Erythroblast (primary cell): ENCODE data around the gene MACROD2.
"Not testable (repeated sequence)": the region's sequence is repeated elsewhere in the genome, so short reads cannot be mapped to it uniquely, and the experiment has no call there.

ENCODE experiments used
- DNase-seq, 2 experiments: peaks; one replicate each; lab custom pipeline; 2025; lab: John Stamatoyannopoulos, UW
- GATA1 ChIP-seq: IDR thresholded peaks from 2 replicates; pipeline ENCODE4 v1.6.1; 2011; ENCODE audit warnings: low read depth, mild to moderate bottlenecking, control low read depth, low read length, moderate library complexity
- POLR2A ChIP-seq: IDR thresholded peaks from 2 replicates; pipeline ENCODE4 v1.6.1; 2011; ENCODE audit warnings: mild to moderate bottlenecking, low read length

The MACROD2 gene

DNA sequence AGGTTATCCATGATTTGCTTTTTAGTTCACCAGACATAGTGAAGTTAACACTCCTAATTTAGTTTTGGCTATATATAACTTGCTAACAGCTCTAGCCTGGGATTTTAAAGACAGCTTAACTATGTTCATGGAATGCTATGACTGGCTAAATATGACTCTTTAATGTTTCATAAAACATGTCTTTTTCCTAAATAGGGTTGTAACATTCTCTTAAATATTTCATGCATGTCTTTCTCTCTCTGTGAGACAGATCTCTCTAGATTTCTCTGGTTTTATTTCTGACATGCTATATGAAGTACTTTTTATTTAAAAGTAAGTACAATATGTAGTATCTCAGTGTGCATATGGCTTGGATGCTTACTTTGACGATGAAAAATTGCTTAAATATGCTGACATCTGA, 35.7 kb downstream of the MACROD2 start:
- TF ChIP-seq POLR2A, result no peak
- TF ChIP-seq GATA1, result no peak
- no peak for DNase-seq

DNA sequence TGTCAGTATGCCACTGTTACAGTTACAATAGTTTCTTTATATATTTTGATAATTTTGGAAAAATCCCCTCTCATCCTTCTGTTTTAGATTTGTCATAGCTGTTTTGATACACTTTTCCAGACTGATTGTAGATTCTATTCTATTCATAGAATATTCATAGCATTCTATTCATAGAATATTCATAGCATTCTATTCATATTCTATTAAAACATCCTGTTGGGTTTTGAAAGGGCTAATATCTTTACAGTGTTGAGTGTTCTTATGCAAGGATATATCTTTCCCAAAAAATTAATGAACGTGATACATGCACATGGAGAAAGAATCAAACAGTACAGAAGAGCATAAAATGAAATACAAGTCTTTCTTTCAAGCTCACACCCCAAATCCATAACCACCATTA, 38.0 kb downstream of the MACROD2 start:
- no peak for DNase-seq
- TF ChIP-seq GATA1 (no peak), POLR2A (no peak)

DNA sequence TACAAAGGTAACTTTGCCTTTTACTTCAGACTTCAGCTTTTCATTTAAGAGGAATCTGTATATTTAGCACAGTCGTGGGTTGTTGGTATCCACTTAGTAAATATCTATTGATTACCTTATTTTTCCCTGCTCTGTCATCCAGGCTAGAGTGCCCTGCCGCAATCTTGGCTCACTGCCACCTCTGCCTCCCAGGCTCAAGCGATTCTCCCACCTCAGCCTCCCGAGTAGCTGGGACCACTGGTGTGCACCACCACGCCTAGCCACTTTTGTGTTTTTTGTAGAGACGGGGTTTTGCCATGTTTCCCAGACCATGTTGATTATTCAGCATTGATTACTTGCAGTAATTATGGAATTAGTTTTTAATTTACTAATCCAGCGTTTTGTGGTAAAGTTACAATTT, 41.3 kb downstream of the MACROD2 start:
- TF ChIP-seq POLR2A, result no peak
- no peak for TF ChIP-seq GATA1
- no peak for DNase-seq

DNA sequence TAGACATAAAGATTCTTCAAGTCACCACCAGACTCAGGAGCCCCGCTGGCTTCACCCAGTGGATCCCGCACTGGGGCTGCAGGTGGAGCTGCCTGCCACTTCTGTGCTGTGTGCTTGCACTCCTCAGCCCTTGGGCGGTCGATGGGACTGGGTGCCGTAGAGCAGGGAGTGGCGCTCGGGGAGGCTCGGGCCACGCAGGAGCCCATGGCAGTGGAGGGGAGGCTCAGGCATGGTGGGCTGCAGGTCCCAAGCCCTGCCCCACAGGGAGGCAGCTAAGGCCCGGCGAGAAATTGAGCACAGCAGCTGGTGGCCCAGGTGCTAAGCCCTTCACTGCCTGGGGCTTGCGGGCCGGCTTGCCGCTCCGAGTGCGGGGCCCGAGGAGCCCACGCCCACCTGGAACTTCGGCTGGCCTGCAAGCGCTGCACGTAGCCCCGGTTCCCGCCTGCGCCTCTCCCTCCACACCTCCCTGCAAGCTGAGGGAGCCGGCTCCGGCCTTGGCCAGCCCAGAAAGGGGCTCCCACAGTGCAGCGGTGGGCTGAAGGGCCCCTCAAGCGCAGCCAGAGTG, 49.5 kb downstream of the MACROD2 start:
- DNase-seq, result not testable (repeated sequence)

GRCh38 chr20:14046534-14046933, 51.2 kb downstream of the MACROD2 start:
- no peak for DNase-seq
- no peak for TF ChIP-seq GATA1
- no peak for TF ChIP-seq POLR2A

DNA sequence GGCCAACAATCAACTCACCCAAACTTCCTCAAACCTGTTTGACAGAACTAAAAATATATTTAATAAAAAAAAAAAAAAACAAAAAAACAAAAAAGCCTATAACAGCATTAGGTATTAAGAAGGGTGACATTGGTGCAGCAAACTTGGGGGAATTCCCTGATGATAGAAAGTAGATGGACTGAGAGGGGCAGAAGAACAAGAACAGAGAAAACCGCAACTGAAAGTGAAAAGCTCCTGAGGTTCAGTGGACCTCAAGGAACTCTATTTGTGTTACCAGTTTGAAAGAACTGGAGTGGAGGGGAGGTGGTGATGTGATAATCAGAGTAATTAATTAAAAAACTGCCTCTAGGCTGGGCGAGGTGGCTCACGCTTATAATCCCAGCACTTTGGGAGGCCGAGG, 53.8 kb downstream of the MACROD2 start:
- TF ChIP-seq GATA1 (no peak), POLR2A (no peak)
- no peak for DNase-seq

- no peak for DNase-seq
- TF ChIP-seq GATA1 (no peak), POLR2A (no peak)
Measured at GRCh38 chr20:14051454-14051853, 56.1 kb downstream of the MACROD2 start.

GRCh38 chr20:14055127-14055742, 59.9 kb downstream of the MACROD2 start:
- no peak for TF ChIP-seq GATA1
- TF ChIP-seq POLR2A, result no peak
- DNase-seq, result peak; percentile 49 to 73

- TF ChIP-seq GATA1 (no peak), POLR2A (no peak)
- no peak for DNase-seq
Measured at GRCh38 chr20:14062171-14062570, 66.9 kb downstream of the MACROD2 start.

DNA sequence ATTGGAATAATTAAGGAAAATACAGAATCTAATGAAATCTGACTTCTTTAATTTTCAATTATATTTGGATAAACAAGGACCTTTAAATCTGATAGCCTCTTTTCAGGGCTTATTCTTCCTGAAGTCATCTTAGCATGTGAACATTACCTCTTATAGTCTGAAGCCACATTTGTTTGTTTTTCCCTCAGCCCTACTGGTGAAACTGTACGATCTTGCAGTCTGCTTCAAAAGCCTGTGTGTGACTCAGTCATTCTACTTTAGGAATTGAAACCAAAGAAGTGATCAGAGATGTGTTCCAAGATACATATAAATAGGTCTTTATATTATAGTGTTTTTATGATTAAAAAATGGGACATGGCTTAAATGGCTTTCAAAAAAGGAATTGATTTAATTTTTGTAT, 67.5 kb downstream of the MACROD2 start:
- TF ChIP-seq POLR2A (no peak), GATA1 (no peak)

DNA sequence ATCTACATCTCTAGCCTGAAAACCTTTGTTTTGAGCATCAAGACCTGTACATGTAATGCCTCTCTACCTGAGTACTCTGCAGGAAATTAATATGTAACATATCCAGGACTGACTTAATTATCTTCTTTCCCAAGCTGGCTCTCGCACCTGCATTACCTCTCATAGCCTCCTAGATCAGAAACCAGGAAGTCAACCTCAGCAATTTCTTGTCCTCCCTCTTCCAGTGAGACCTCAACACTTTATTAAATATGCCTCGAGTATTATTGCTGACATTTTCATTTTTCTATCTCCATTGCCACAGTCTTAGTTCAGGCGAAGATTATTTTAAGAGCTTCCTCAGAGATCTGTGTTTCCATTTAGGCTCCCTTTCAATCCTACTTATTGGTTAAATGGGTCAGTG, 69.0 kb downstream of the MACROD2 start:
- DNase-seq, result no peak
- TF ChIP-seq GATA1 (no peak), POLR2A (no peak)

More for the DNA sequence above, 67.5 kb downstream of the MACROD2 start:
- no peak for DNase-seq

DNA sequence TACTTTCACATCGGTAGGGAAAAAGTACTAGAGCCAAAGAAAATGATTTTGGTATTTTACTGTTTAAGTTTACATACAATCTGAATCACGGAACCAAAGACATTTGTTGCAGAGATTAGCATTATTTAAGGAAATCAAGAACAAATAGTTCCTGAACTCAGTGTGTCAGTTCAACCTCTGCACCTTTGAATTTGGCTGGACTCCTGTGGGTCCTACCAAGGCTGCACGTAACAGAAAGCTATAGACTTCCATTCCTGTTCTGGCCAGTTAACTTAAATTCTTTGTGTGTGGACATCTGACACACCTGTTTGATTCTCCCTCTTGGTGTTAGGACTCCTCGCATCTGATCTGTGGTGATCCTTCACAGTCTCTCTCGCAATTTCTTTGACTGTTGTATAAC, 69.6 kb downstream of the MACROD2 start:
- TF ChIP-seq POLR2A, result no peak
- TF ChIP-seq GATA1, result no peak
- DNase-seq, result no peak

GRCh38 chr20:14065774-14066173, 70.5 kb downstream of the MACROD2 start:
- no peak for DNase-seq
- TF ChIP-seq POLR2A, result no peak
- no peak for TF ChIP-seq GATA1

- TF ChIP-seq GATA1 (no peak), POLR2A (no peak)
- DNase-seq, result no peak
Measured at GRCh38 chr20:14067603-14068002, 72.3 kb downstream of the MACROD2 start.

GRCh38 chr20:14069796-14070195, 74.5 kb downstream of the MACROD2 start:
- no peak for DNase-seq
- TF ChIP-seq POLR2A (no peak), GATA1 (no peak)

GRCh38 chr20:14093652-14094051, 98.3 kb downstream of the MACROD2 start:
- no peak for TF ChIP-seq POLR2A
- no peak for TF ChIP-seq GATA1
- DNase-seq, result no peak
